Activated CD4-positive, alpha-beta memory T cell treated with anti-CD3 and anti-CD28 coated beads, Interleukin-2, amount 10 ng/mL, durations not matched to agents 7 days and 5 days (primary cell): ENCODE data around the gene FBXL4. TPM values are rescaled to one million over a fixed set of nuclear protein-coding genes. Genes with fewer than 3 reads are reported as not detected.

Experiments used
- CTCF ChIA-PET: fragments of 350-600 bp; sonication (Branson Sonifier 250); formaldehyde crosslinking; loops from one replicate; lab custom pipeline; 2021; ENCODE audit warnings: antibody characterized with exemption, inconsistent platforms; lab: Charles Lee
- POLR2A ChIA-PET: fragments of 350-600 bp; sonication (Branson Sonifier 250); formaldehyde crosslinking; loops from one replicate; lab custom pipeline; 2021; ENCODE audit warnings: antibody characterized with exemption; lab: Charles Lee
- DNase-seq: peaks from one replicate; pipeline ENCODE4 v3.0.0-alpha.2; 2020
- H3K27ac Mint-ChIP-seq: one replicate; pipeline ENCODE4 v1.8.0; 2021; ENCODE audit warnings: mild to moderate bottlenecking, mixed read lengths
- H3K27me3 Mint-ChIP-seq: one replicate; pipeline ENCODE4 v1.8.0; 2021; ENCODE audit warnings: mixed read lengths
- H3K36me3 Mint-ChIP-seq: one replicate; pipeline ENCODE4 v1.8.0; 2021; ENCODE audit warnings: low read depth, mixed read lengths
- H3K4me1 Mint-ChIP-seq: one replicate; pipeline ENCODE4 v1.8.0; 2021; ENCODE audit warnings: mixed read lengths
- H3K4me3 Mint-ChIP-seq: one replicate; pipeline ENCODE4 v1.8.0; 2021; ENCODE audit warnings: mild to moderate bottlenecking, mixed read lengths
- H3K9me3 Mint-ChIP-seq: one replicate; pipeline ENCODE4 v1.8.0; 2021; ENCODE audit warnings: mixed read lengths
- total RNA-seq, 2 experiments: library from RNA; stranded (reverse); gene quantifications; one replicate each; pipeline ENCODE4 v1.2.3, GENCODE V29; 2021

The FBXL4 gene
- total RNA-seq, 2 experiments from 2014 or later = 11.5 to 12.1 TPM

- POLR2A ChIA-PET = no interaction called here
- no peak overlapping the region for H3K27ac Mint-ChIP-seq
- no peak for DNase-seq
- H3K4me3 Mint-ChIP-seq = no peak overlapping the region
- no peaks in the 10 kb centered on the region for H3K4me1 Mint-ChIP-seq
- CTCF ChIA-PET = no interaction called here
- H3K36me3 Mint-ChIP-seq = no peaks in the 10 kb centered on the region
- H3K27me3 Mint-ChIP-seq = no peaks in the 10 kb centered on the region
- H3K9me3 Mint-ChIP-seq = no peaks in the 10 kb centered on the region
Measured at GRCh38 chr6:98971303-98971702, 23.6 kb upstream of the FBXL4 start.

DNA sequence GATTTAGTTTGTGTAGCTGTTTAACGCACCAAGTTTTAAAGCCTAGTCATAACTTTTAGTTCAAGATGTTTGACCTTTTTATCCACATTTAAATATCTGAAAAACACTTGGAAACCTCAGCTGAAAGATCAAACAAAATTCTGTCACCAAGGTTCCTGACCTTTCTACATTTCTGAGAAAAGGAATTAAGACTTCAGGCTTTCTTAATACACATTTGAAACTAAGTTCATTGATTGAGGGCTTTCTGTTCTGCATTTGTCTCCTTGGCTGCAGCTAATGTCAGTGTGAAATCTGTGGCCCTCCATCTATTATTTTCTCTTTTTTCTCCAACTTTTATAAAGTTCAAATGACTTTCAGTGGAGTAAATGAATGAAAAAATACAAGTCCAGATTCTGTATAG is 22.7 kb upstream of the FBXL4 start:
- H3K36me3 Mint-ChIP-seq = no peaks in the 10 kb centered on the region

GRCh38 chr6:98967616-98968015 is 19.9 kb upstream of the FBXL4 start:
- CTCF ChIA-PET = no interaction called here
- no peak overlapping the region for H3K4me3 Mint-ChIP-seq
- H3K27ac Mint-ChIP-seq = no peak overlapping the region
- no peak for DNase-seq
- H3K27me3 Mint-ChIP-seq = peaks cover 14% of the 10 kb centered on the region
- POLR2A ChIA-PET = no interaction called here
- H3K4me1 Mint-ChIP-seq = no peaks in the 10 kb centered on the region
- H3K9me3 Mint-ChIP-seq = no peaks in the 10 kb centered on the region
- H3K36me3 Mint-ChIP-seq = no peaks in the 10 kb centered on the region

More for the DNA sequence above, 22.7 kb upstream of the FBXL4 start:
- Mint-ChIP-seq H3K4me1 (no peaks in the 10 kb centered on the region), H3K27ac (no peak overlapping the region), H3K27me3 (no peaks in the 10 kb centered on the region), H3K4me3 (no peak overlapping the region), H3K9me3 (no peaks in the 10 kb centered on the region)
- no peak for DNase-seq
- POLR2A ChIA-PET = no interaction called here
- CTCF ChIA-PET = no interaction called here

GRCh38 chr6:98959631-98960030 is 11.9 kb upstream of the FBXL4 start:
- POLR2A ChIA-PET = no interaction called here
- no peaks in the 10 kb centered on the region for H3K36me3 Mint-ChIP-seq
- CTCF ChIA-PET = interaction anchor here (0.5 kb wide), 1 partner anchor 25 kb away, joined by 3 read pairs; no protein-coding TSS in a partner anchor
- DNase-seq = no peak
- no peaks in the 10 kb centered on the region for H3K4me1 Mint-ChIP-seq
- peaks cover 15% of the 10 kb centered on the region for H3K27me3 Mint-ChIP-seq
- H3K27ac Mint-ChIP-seq = no peak overlapping the region
- no peak overlapping the region for H3K4me3 Mint-ChIP-seq
- H3K9me3 Mint-ChIP-seq = no peaks in the 10 kb centered on the region

- H3K27me3 Mint-ChIP-seq = peaks cover 9% of the 10 kb centered on the region
- POLR2A ChIA-PET = no interaction called here
- no peak overlapping the region for H3K4me3 Mint-ChIP-seq
- H3K27ac Mint-ChIP-seq = no peak overlapping the region
- no peaks in the 10 kb centered on the region for H3K9me3 Mint-ChIP-seq
- H3K4me1 Mint-ChIP-seq = no peaks in the 10 kb centered on the region
- no peaks in the 10 kb centered on the region for H3K36me3 Mint-ChIP-seq
- no peak for DNase-seq
- CTCF ChIA-PET = no interaction called here
Measured at GRCh38 chr6:98958776-98959175, 11.0 kb upstream of the FBXL4 start.

- POLR2A ChIA-PET = no interaction called here
- Mint-ChIP-seq H3K4me3 (no peak overlapping the region), H3K27ac (no peak overlapping the region), H3K36me3 (no peaks in the 10 kb centered on the region), H3K4me1 (no peaks in the 10 kb centered on the region), H3K27me3 (peaks cover 6% of the 10 kb centered on the region), H3K9me3 (no peaks in the 10 kb centered on the region)
- CTCF ChIA-PET = no interaction called here
- no peak for DNase-seq
Measured at GRCh38 chr6:98957450-98957849, 9.7 kb upstream of the FBXL4 start.

DNA sequence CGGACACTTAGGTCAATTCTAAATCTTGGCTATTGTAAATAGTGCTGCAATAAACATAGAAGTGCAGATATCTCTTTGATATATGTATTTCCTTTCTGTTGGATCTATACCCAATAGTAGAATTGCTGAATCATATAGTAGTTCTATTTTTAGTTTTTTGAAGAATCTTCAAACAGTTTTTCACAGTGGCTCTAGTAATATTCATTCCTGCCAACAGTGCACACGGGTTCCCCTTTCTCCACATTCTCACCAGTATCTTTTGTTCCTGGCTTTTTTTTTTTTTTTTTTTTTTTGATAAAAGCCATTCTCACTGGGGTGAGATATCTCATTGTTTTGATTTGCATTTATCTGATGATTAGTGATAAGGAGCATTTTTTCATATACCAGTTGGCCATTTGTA is 1.8 kb upstream of the FBXL4 start:
- ChIA-PET CTCF (no interaction called here), POLR2A (no interaction called here)
- Mint-ChIP-seq H3K4me3 (no peak overlapping the region), H3K27me3 (peaks cover 22% of the 10 kb centered on the region), H3K9me3 (no peaks in the 10 kb centered on the region), H3K36me3 (peaks cover 3% of the 10 kb centered on the region), H3K27ac (no peak overlapping the region), H3K4me1 (peaks cover 16% of the 10 kb centered on the region)
- no peak for DNase-seq

- CTCF ChIA-PET = no interaction called here
- POLR2A ChIA-PET = interaction anchor here (1.0 to 1.7 kb wide), 5 partner anchors 18 to 621 kb away, joined by 3 to 5 read pairs (median 3); partner anchors contain the start of gene CCNC
- H3K36me3 Mint-ChIP-seq = peaks cover 17% of the 10 kb centered on the region
Measured at GRCh38 chr6:98946879-98947410, 801 bp downstream of the FBXL4 start.

GRCh38 chr6:98946266-98946878 is 1.4 kb downstream of the FBXL4 start:
- peak overlapping the region; percentile 92 for H3K4me3 Mint-ChIP-seq
- H3K4me1 Mint-ChIP-seq = peaks cover 19% of the 10 kb centered on the region
- H3K27me3 Mint-ChIP-seq = peaks cover 17% of the 10 kb centered on the region
- peaks cover 12% of the 10 kb centered on the region for H3K9me3 Mint-ChIP-seq
- peak overlapping the region; percentile 85 for H3K27ac Mint-ChIP-seq
- ChIA-PET POLR2A (interaction anchor here (1.0 to 1.7 kb wide), 3 partner anchors 20 to 622 kb away, joined by 3 to 5 read pairs (median 3); partner anchors contain the start of gene CCNC), CTCF (no interaction called here)
- peaks cover 20% of the 10 kb centered on the region for H3K36me3 Mint-ChIP-seq
- DNase-seq = no peak

More at GRCh38 chr6:98946879-98947410, 801 bp downstream of the FBXL4 start:
- H3K27ac Mint-ChIP-seq = peak overlapping the region; percentile 85
- H3K27me3 Mint-ChIP-seq = peaks cover 19% of the 10 kb centered on the region
- DNase-seq = peak; percentile 43
- H3K9me3 Mint-ChIP-seq = peaks cover 10% of the 10 kb centered on the region
- peak overlapping the region; percentile 92 for H3K4me3 Mint-ChIP-seq
- H3K4me1 Mint-ChIP-seq = peaks cover 17% of the 10 kb centered on the region

- no peak overlapping the region for H3K4me3 Mint-ChIP-seq
- ChIA-PET POLR2A (no interaction called here), CTCF (no interaction called here)
- peaks cover 22% of the 10 kb centered on the region for H3K4me1 Mint-ChIP-seq
- peaks cover 29% of the 10 kb centered on the region for H3K36me3 Mint-ChIP-seq
- no peak overlapping the region for H3K27ac Mint-ChIP-seq
- no peak for DNase-seq
- peaks cover 18% of the 10 kb centered on the region for H3K9me3 Mint-ChIP-seq
- H3K27me3 Mint-ChIP-seq = peaks cover 10% of the 10 kb centered on the region
Measured at GRCh38 chr6:98945311-98946115, 2.2 kb downstream of the FBXL4 start.

GRCh38 chr6:98944598-98945081 is 3.1 kb downstream of the FBXL4 start:
- Mint-ChIP-seq H3K27ac (no peak overlapping the region), H3K36me3 (peaks cover 34% of the 10 kb centered on the region), H3K4me3 (no peak overlapping the region), H3K27me3 (peaks cover 4% of the 10 kb centered on the region), H3K9me3 (peaks cover 23% of the 10 kb centered on the region), H3K4me1 (peaks cover 22% of the 10 kb centered on the region)
- ChIA-PET CTCF (no interaction called here), POLR2A (no interaction called here)
- DNase-seq = no peak

DNA sequence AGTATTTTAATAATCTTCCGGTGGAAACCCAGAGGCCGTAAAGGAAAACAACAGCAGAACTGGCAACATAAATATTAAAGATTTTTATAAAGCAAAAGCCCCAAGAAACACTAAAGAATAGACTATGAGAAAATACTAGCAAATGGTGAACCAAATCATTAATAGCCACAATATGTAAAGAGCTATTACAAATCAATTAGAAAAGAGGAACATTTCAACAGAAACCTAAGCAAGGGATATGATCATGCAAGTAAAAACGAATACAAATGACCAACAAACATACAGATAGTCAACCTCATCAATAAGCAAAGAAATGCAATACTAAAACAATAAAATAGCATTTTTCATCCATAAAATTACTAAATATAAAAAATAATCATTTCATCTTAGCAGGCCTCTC is 3.6 kb downstream of the FBXL4 start:
- DNase-seq = no peak
- Mint-ChIP-seq H3K27ac (no peak overlapping the region), H3K27me3 (no peaks in the 10 kb centered on the region), H3K4me3 (no peak overlapping the region), H3K36me3 (peaks cover 39% of the 10 kb centered on the region), H3K4me1 (peaks cover 22% of the 10 kb centered on the region), H3K9me3 (peaks cover 28% of the 10 kb centered on the region)
- ChIA-PET POLR2A (no interaction called here), CTCF (no interaction called here)

GRCh38 chr6:98942263-98942803 is 5.4 kb downstream of the FBXL4 start:
- no peak for DNase-seq
- H3K27ac Mint-ChIP-seq = no peak overlapping the region
- no peaks in the 10 kb centered on the region for H3K27me3 Mint-ChIP-seq
- H3K36me3 Mint-ChIP-seq = peaks cover 40% of the 10 kb centered on the region
- ChIA-PET CTCF (no interaction called here), POLR2A (no interaction called here)
- H3K9me3 Mint-ChIP-seq = peaks cover 29% of the 10 kb centered on the region
- H3K4me3 Mint-ChIP-seq = no peak overlapping the region
- H3K4me1 Mint-ChIP-seq = peaks cover 32% of the 10 kb centered on the region
